HepG2 (cell line): ENCODE data around the gene TMCO6. TPM values are rescaled to one million over a fixed set of nuclear protein-coding genes. Genes with fewer than 3 reads are reported as not detected.
A peak's percentile ranks its signal among the peaks of the same experiment; 100 is the strongest.

ENCODE experiments used
- HDAC6 ChIP-seq: fragments of 200-600 bp; sonication (generic); IDR thresholded peaks from 2 replicates; pipeline ENCODE4 v1.7.0; 2017; ENCODE audit warnings: mild to moderate bottlenecking, antibody characterized with exemption, low read length, low read depth
- HOMEZ ChIP-seq: IDR thresholded peaks from 2 replicates; pipeline ENCODE4 v1.6.1; 2016; ENCODE audit warnings: low read depth
- NKX3-1 ChIP-seq: sonication (generic); formaldehyde crosslinking; IDR thresholded peaks from 2 replicates; pipeline ENCODE4 v1.5.0; 2020; ENCODE audit warnings: missing genetic modification reagents
- PRPF4 ChIP-seq: fragments of 200-400 bp; formaldehyde crosslinking; IDR thresholded peaks from 2 replicates; pipeline ENCODE4 v1.6.1; 2016; ENCODE audit warnings: low read length, low read depth; ENCODE audit not compliant: poor library complexity, severe bottlenecking
- TEF ChIP-seq: sonication (generic); formaldehyde crosslinking; IDR thresholded peaks from 2 replicates; pipeline ENCODE4 v1.5.0; 2020; ENCODE audit warnings: missing genetic modification reagents
- ZBTB25 ChIP-seq: IDR thresholded peaks from 2 replicates; pipeline ENCODE4 v1.6.1; 2018; ENCODE audit warnings: missing genetic modification reagents
- ZNF383 ChIP-seq: sonication (generic); formaldehyde crosslinking; IDR thresholded peaks from 2 replicates; pipeline ENCODE4 v1.4.0; 2020; ENCODE audit warnings: missing genetic modification reagents, mild to moderate bottlenecking, borderline replicate concordance
- ZNF512B ChIP-seq: sonication (generic); formaldehyde crosslinking; IDR thresholded peaks from 2 replicates; pipeline ENCODE4 v1.5.1; 2020; ENCODE audit warnings: missing genetic modification reagents, mild to moderate bottlenecking, borderline replicate concordance
- ZNF557 ChIP-seq: sonication (generic); formaldehyde crosslinking; IDR thresholded peaks from 2 replicates; pipeline ENCODE4 v1.4.0; 2020; ENCODE audit warnings: missing genetic modification reagents
- ZNF609 ChIP-seq: sonication (generic); formaldehyde crosslinking; IDR thresholded peaks from 2 replicates; pipeline ENCODE4 v1.4.0; 2020; ENCODE audit warnings: mild to moderate bottlenecking, missing genetic modification reagents, borderline replicate concordance
- ZNF615 ChIP-seq: sonication (generic); formaldehyde crosslinking; IDR thresholded peaks from 2 replicates; pipeline ENCODE4 v1.5.0; 2020; ENCODE audit warnings: mild to moderate bottlenecking, missing genetic modification reagents, borderline replicate concordance
- ZNF710 ChIP-seq: sonication (generic); formaldehyde crosslinking; IDR thresholded peaks from 2 replicates; pipeline ENCODE4 v1.5.0; 2020; ENCODE audit warnings: mild to moderate bottlenecking, missing genetic modification reagents, borderline replicate concordance
- ZNF792 ChIP-seq: IDR thresholded peaks from 2 replicates; pipeline ENCODE4 v1.6.1; 2016
- polyA plus RNA-seq, 8 experiments: library from polyadenylated mRNA; depleted of rRNA in 3 of 8; stranded (reverse) in 7 of 8; unstranded in 1 of 8; fragments of >200 nt; fragmentation: Illumina TruSeq in 4 of 8; extraction: Trizol in 4 of 8; gene quantifications; 2 replicates each; pipeline versions ENCODE4 v1.2.1 to v1.2.3, GENCODE V29; 2011 to 2016; ENCODE audit warnings: low read depth in 4 of 8, missing spikeins in 1 of 8, mixed read lengths in 1 of 8; ENCODE audit not compliant: insufficient read depth in 1 of 8
- total RNA-seq, 5 experiments: library from RNA; depleted of rRNA; stranded (reverse); fragments of >200 nt; fragmentation: Illumina TruSeq; extraction: Trizol; gene quantifications; 2 replicates each; pipeline ENCODE4 v1.2.3, GENCODE V29; 2016; ENCODE audit warnings: low read depth in 1 of 5

Gene TMCO6
- total and polyA plus RNA-seq, 2 of the 13 experiments (the other 11 are each of a cell fraction or from before 2014, with no cell fraction given): 16.6 to 28.2 TPM

- TF ChIP-seq ZNF609 (CRISPR knock-in tag) (no peak; the same call in 1 of the 2 replicates), ZNF792 (CRISPR knock-in tag) (peak; percentile 88), ZNF615 (CRISPR knock-in tag) (peak; percentile 77; the same call in 1 of the 2 replicates), ZNF710 (CRISPR knock-in tag) (peak; percentile 82; the same call in 1 of the 2 replicates), ZNF383 (no peak), ZNF512B (CRISPR knock-in tag) (no peak), ZBTB25 (no peak; the same call in 1 of the 2 replicates), TEF (CRISPR knock-in tag) (peak; percentile 29; the same call in 1 of the 2 replicates), HDAC6 (no peak), HOMEZ (CRISPR knock-in tag) (peak; percentile 60; the same call in 1 of the 2 replicates), NKX3-1 (CRISPR knock-in tag) (peak; percentile 82), ZNF557 (no peak), PRPF4 (no peak)
These were observed 52.0 kb downstream of the TMCO6 start, which contains the start of the genes HARS1 and HARS2 (continued) for GRCh38 chr5:140690941-140691924.
